Peyer's patch (tissue), 4 donors: ENCODE results near the gene TMEM119. TPM values are rescaled to one million over a fixed set of nuclear protein-coding genes. Genes with fewer than 3 reads are reported as not detected.

Experiments
- DNase-seq, 3 donors: peaks; one replicate each; pipeline ENCODE4 v3.0.0-alpha.2; 2017 to 2019
- H3K27ac ChIP-seq, 4 donors: fragments of 200-600 bp; sonication (generic); one replicate each; pipeline ENCODE4 v1.5.1; 2016 to 2019
- H3K27me3 ChIP-seq, 2 donors: fragments of 200-600 bp; sonication (generic); one replicate each; pipeline ENCODE4 v1.5.1; 2019
- H3K36me3 ChIP-seq, 3 donors: fragments of 200-600 bp; sonication (generic); one replicate each; pipeline ENCODE4 v1.5.1; 2016 to 2019
- H3K4me1 ChIP-seq, 4 donors: fragments of 200-600 bp; sonication (generic); one replicate each; pipeline ENCODE4 v1.5.1; 2016 to 2019
- H3K4me3 ChIP-seq, 4 donors: fragments of 200-600 bp; sonication (generic); 1 replicate in 3 of 4; 2 replicates in 1 of 4; pipeline ENCODE4 v1.5.1; 2016 to 2019; ENCODE audit warnings: mild to moderate bottlenecking in 1 of 4
- H3K9me3 ChIP-seq, 4 donors: fragments of 200-600 bp; sonication (generic); one replicate each; pipeline ENCODE4 v1.5.1; 2016 to 2019; ENCODE audit warnings: mild to moderate bottlenecking in 1 of 4
- POLR2A ChIP-seq, 2 donors: fragments of 450-650 bp; IDR thresholded peaks; one replicate each; pipeline ENCODE4 v1.5.1; 2017; ENCODE audit warnings: antibody characterized with exemption in 2 of 2, mild to moderate bottlenecking in 2 of 2, moderate library complexity in 2 of 2
- total RNA-seq, 4 donors: library from RNA; depleted of rRNA; stranded (reverse); fragments of >200 nt; gene quantifications; one replicate each; pipeline ENCODE4 v1.1.0, GENCODE V29; 2016
- TF ChIP-seq, protein P1 (sequence below), 6 experiments: fragments of 450-650 bp in 4 of 6; fragments of 200-600 bp in 2 of 6; sonication (generic) in 1 of 6; IDR thresholded peaks; one replicate each; pipeline ENCODE4 v1.5.1; 2017 to 2019; ENCODE audit warnings: antibody characterized with exemption in 6 of 6, mild to moderate bottlenecking in 3 of 6, moderate library complexity in 1 of 6

Gene TMEM119
- total RNA-seq, 4 donors from 2014 or later, result 1.8 to 17.3 (median 3.4) TPM

DNA sequence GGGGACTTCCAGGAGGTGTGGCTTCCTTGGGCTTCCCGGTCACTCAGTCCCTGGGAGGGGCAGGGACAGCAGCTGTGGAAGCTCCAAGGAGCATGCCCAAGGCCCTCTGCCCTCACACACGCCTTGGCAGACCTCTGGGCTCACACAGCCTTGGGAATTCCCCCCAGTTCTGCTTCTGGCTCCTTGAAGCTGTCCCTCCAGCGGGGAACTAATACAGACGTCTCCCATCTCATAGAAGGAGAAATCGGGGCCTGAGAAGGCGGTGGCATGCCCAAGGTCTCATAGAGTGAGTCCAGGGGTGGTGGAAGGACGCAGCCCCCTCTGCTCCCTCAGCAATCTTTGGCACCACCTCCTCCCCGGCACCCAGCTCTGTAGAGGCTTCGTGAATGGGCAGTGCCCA lies 15.7 kb upstream of the TMEM119 start:
- H3K27me3 ChIP-seq, result no peaks in the 10 kb centered on the region
- no peak overlapping the region for H3K4me3 ChIP-seq
- H3K27ac ChIP-seq, result peak overlapping the region in 1 of 4 donors; percentile 46
- TF ChIP-seq POLR2A (IDR thresholded peaks at IDR 0.05), result no peak
- TF ChIP-seq, protein P1, sequence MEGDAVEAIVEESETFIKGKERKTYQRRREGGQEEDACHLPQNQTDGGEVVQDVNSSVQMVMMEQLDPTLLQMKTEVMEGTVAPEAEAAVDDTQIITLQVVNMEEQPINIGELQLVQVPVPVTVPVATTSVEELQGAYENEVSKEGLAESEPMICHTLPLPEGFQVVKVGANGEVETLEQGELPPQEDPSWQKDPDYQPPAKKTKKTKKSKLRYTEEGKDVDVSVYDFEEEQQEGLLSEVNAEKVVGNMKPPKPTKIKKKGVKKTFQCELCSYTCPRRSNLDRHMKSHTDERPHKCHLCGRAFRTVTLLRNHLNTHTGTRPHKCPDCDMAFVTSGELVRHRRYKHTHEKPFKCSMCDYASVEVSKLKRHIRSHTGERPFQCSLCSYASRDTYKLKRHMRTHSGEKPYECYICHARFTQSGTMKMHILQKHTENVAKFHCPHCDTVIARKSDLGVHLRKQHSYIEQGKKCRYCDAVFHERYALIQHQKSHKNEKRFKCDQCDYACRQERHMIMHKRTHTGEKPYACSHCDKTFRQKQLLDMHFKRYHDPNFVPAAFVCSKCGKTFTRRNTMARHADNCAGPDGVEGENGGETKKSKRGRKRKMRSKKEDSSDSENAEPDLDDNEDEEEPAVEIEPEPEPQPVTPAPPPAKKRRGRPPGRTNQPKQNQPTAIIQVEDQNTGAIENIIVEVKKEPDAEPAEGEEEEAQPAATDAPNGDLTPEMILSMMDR (IDR thresholded peaks at IDR 0.05), result no peak
- no peaks in the 10 kb centered on the region for H3K36me3 ChIP-seq
- peaks cover 0 to 17% (median 12%) of the 10 kb centered on the region in 4 donors for H3K4me1 ChIP-seq
- no peaks in the 10 kb centered on the region for H3K9me3 ChIP-seq
- no peak for DNase-seq

DNA sequence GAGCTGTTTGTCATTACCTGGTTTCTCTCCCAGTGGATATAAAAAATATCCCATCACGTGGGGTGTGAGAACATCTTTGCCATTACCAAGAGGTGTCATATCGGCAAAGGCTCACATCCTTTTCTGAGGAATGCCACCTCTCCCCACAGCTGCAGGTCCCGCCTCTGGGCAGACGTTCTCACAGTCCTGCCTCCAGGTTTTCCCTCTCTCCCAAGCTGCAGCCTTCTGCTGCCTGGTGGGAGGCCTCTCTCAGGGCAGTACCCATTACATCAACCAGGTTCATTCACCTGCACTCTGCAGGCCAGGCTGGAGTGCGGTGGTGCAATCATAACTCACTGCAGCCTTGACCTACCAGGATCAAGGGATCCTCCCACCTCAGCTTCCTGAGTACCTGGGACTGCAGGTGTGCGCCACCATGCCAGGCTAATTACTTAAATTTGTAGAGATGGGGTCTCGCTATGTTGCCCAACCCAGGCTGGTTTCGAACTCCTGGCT lies 15.0 kb upstream of the TMEM119 start:
- TF ChIP-seq POLR2A (IDR thresholded peaks at IDR 0.05), result no peak
- TF ChIP-seq, protein P1 (IDR thresholded peaks at IDR 0.05), result no peak
- DNase-seq, result no peak
- H3K36me3 ChIP-seq, result no peaks in the 10 kb centered on the region

DNA sequence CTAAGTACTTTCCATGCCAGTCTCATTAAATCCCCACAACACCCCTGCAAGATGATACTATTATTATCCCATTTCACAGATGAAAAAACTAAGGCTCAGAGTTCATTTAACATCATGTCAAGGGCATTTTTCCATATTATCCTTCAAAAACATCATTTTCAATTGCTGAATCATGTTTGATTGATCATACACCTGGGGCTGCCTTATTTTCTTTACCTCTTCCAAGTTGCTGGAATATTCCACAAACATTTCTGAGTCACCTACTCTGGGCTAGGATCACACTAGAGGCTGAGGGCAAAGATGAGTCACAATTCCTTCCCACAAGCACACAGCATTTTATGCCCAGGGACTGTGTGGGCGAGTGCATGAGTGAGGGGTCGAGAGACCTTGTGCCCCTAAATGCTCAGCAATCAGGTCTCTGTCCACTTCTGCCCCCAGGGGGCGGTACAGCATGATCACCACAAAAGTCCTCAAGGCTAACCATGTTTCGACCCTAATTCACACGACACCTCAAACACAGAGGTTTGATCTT lies 14.1 kb upstream of the TMEM119 start:
- peak in 2 of 3 donors; percentile 61 to 69 for DNase-seq
- Histone ChIP-seq H3K27me3 (no peaks in the 10 kb centered on the region), H3K36me3 (no peaks in the 10 kb centered on the region), H3K4me1 (peaks cover 0 to 4% (median 2%) of the 10 kb centered on the region in 4 donors), H3K9me3 (no peaks in the 10 kb centered on the region), H3K4me3 (no peak overlapping the region), H3K27ac (no peak overlapping the region)
- TF ChIP-seq, protein P1 (IDR thresholded peaks at IDR 0.05), result peak; percentile 13 to 47 (median 30)
- no peak for TF ChIP-seq POLR2A (IDR thresholded peaks at IDR 0.05)

More for the DNA sequence above, 15.0 kb upstream of the TMEM119 start:
- H3K27me3 ChIP-seq, result no peaks in the 10 kb centered on the region
- H3K4me1 ChIP-seq, result peaks cover 0 to 13% (median 10%) of the 10 kb centered on the region in 4 donors
- H3K4me3 ChIP-seq, result no peak overlapping the region
- H3K9me3 ChIP-seq, result no peaks in the 10 kb centered on the region
- no peak overlapping the region for H3K27ac ChIP-seq

DNA sequence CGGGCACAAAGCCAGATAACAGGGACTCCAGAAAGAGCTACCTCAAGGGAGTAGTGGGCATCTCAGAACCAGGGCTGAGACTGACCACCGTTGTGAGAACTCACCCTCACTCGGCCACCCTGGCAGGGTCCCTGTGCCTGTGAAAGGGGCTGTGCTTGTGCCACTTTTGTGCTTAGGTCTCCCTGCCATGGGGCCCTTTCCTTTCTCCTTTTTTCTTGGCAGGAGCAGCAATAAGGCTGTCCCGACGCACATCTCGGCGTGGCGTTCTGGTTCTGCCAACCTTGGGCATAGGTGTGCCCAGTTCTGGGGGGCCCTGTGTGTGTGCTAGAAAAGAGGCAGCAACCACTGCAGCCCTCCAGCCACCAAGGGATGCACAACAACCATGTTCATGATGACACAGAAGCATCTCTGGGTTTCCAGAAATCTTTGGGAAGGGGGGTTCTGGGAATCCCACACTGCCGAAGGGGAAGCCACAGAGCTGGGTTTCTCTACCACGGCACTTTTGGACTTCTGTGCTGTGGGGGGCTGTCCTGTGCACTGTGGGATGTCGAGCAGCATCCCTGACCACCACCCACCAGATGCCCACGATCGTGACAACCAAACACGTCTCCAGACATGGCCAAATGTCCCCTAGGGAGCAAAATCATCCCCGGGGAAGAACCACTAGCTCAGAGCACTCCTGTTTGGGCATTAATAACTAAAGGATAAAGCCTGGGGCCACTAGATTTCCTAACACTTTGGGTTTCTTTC lies 13.1 kb upstream of the TMEM119 start:
- no peak for DNase-seq
- H3K27ac ChIP-seq, result no peak overlapping the region
- H3K9me3 ChIP-seq, result no peaks in the 10 kb centered on the region
- H3K4me3 ChIP-seq, result no peak overlapping the region
- H3K36me3 ChIP-seq, result no peaks in the 10 kb centered on the region
- H3K27me3 ChIP-seq, result no peaks in the 10 kb centered on the region
- TF ChIP-seq, protein P1 (IDR thresholded peaks at IDR 0.05), result no peak
- TF ChIP-seq POLR2A (IDR thresholded peaks at IDR 0.05), result no peak
- H3K4me1 ChIP-seq, result no peaks in the 10 kb centered on the region

DNA sequence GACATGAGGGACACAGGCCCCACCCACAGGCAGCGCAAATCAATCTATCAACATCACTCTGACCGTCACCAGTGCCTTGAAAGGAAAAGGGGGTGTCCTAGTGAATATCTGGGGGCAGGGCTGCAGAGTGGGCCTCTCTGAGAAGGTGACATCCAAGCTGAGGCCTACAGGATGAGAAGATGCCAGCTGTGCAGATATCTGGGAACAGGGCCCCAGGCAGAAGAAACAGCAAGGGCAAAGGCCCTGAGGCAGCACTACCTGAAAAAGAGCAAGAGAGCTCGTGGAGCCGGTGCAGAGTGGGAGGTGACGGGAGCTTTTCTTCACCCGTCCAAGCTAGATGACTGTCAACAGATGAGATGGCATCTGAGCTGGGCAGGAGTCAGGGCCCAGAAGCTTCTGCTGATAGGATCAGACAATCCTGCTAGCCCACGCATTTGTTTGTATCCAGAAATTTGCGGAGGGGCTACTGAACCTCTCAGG lies 12.5 kb upstream of the TMEM119 start:
- Histone ChIP-seq H3K27me3 (no peaks in the 10 kb centered on the region), H3K9me3 (no peaks in the 10 kb centered on the region), H3K4me3 (no peak overlapping the region), H3K4me1 (no peaks in the 10 kb centered on the region), H3K36me3 (no peaks in the 10 kb centered on the region), H3K27ac (peak overlapping the region in 1 of 4 donors; percentile 19)
- no peak for DNase-seq
- TF ChIP-seq, protein P1 (IDR thresholded peaks at IDR 0.05), result no peak
- no peak for TF ChIP-seq POLR2A (IDR thresholded peaks at IDR 0.05)
